Activated naive CD4-positive, alpha-beta T cell treated with anti-CD3 and anti-CD28 coated beads, Interleukin-2, amount 10 ng/mL, durations not matched to agents 5 hours and 36 hours (primary cell): ENCODE measurements around the gene ZSCAN4. TPM values are rescaled to one million over a fixed set of nuclear protein-coding genes. Genes with fewer than 3 reads are reported as not detected.

ENCODE experiments used
- total RNA-seq, 2 experiments: library from RNA; stranded (reverse); gene quantifications; one replicate each; pipeline ENCODE4 v1.2.3, GENCODE V29; 2021

Gene ZSCAN4
- total RNA-seq = not detected

GRCh38 chr19:57668635-57669034 is at the start of gene ZSCAN4:
ZSCAN4 (plus strand) TSS chr19:57668935; CDS start chr19:57676146, 7,211 bp downstream.

GRCh38 chr19:57632987-57633831 is 35.5 kb upstream of the ZSCAN4 start, which contains the start of gene ZNF211:
ZNF211 (plus strand) TSS chr19:57633168; CDS start chr19:57633347, 179 bp downstream.

GRCh38 chr19:57708641-57709361 is 40.1 kb downstream of the ZSCAN4 start, which contains the start of gene ZNF154:
ZNF154 (minus strand) TSS chr19:57709204; CDS start chr19:57708971, 233 bp downstream.

Other genes starting within 250 kb of the ZSCAN4 start
- 10 to 100 TPM; 14.1 to 14.7 TPM for gene ZNF749, start 233.6 kb upstream of the ZSCAN4 start, total RNA-seq
- under 1 TPM; 0.18 to 0.29 TPM for gene VN1R1, start 211.8 kb upstream of the ZSCAN4 start, total RNA-seq
- gene ZNF772, start 191.4 kb upstream of the ZSCAN4 start, total RNA-seq = 10 to 100 TPM; 10.9 to 11.4 TPM
- 10 to 100 TPM; 10.8 to 12.6 TPM for gene ZNF419, start 181.2 kb upstream of the ZSCAN4 start, total RNA-seq
- gene ZNF773, start 169.0 kb upstream of the ZSCAN4 start, total RNA-seq = 10 to 100 TPM; 11.1 to 11.6 TPM
- gene ZNF549, start 141.6 kb upstream of the ZSCAN4 start, total RNA-seq = 1 to 10 TPM; 9.5 to 9.8 TPM
- gene ZNF550, start 109.1 kb upstream of the ZSCAN4 start, total RNA-seq = 10 to 100 TPM; 15.8 TPM
- 1 to 10 TPM; 7.4 to 8.5 TPM for gene ZNF416, start 90.0 kb upstream of the ZSCAN4 start, total RNA-seq
- 1 to 10 TPM; 8.0 to 9.4 TPM for gene ZIK1, start 84.8 kb upstream of the ZSCAN4 start, total RNA-seq
- 1 to 10 TPM; 7.6 to 8.2 TPM for gene ZNF530, start 69.0 kb upstream of the ZSCAN4 start, total RNA-seq
- gene ZNF134, start 54.7 kb upstream of the ZSCAN4 start, total RNA-seq = 10 to 100 TPM; 19.8 to 20.5 TPM
- 10 to 100 TPM; 18.3 to 21.1 TPM for gene ZNF211, start 35.8 kb upstream of the ZSCAN4 start, total RNA-seq
- gene ZNF551, start 13.0 kb downstream of the ZSCAN4 start, total RNA-seq = 10 to 100 TPM; 16.1 to 16.8 TPM
- 1 to 10 TPM; 2.2 to 2.3 TPM for gene ZNF154, start 40.3 kb downstream of the ZSCAN4 start, total RNA-seq
- gene ZNF671, start 58.7 kb downstream of the ZSCAN4 start, total RNA-seq = 10 to 100 TPM; 13.4 to 15.3 TPM
- gene ZNF776, start 77.9 kb downstream of the ZSCAN4 start, total RNA-seq = 10 to 100 TPM; 15.0 to 17.0 TPM
- 10 to 100 TPM; 26.1 to 26.6 TPM for gene ZNF586, start 100.7 kb downstream of the ZSCAN4 start, total RNA-seq
- 10 to 100 TPM in 1 of 2 experiments, 1 to 10 TPM in 1; 9.5 to 11.1 TPM for gene ZNF552, start 146.0 kb downstream of the ZSCAN4 start, total RNA-seq
- gene ZNF587B, start 161.4 kb downstream of the ZSCAN4 start, total RNA-seq = 10 to 100 TPM; 17.4 to 19.7 TPM
- 10 to 100 TPM; 38.0 to 39.0 TPM for gene ZNF587, start 180.9 kb downstream of the ZSCAN4 start, total RNA-seq
- 10 to 100 TPM; 20.5 to 22.3 TPM for gene ZNF814, start 220.1 kb downstream of the ZSCAN4 start, total RNA-seq
- 10 to 100 TPM; 24.2 to 24.9 TPM for gene ZNF417, start 247.7 kb downstream of the ZSCAN4 start, total RNA-seq